Right lobe of liver (tissue), 4 donors: ENCODE results near the gene NUP43.
"Not testable (repeated sequence)": the region's sequence is repeated elsewhere in the genome, so short reads cannot be mapped to it uniquely, and the experiment has no call there.

Experiments used
- CTCF ChIP-seq, 4 donors: fragments of 200-600 bp in 3 of 4; fragments of 450-650 bp in 1 of 4; IDR thresholded peaks; one replicate each; pipeline versions ENCODE4 v1.5.1 to v1.8.0; 2016 to 2022; ENCODE audit warnings: antibody characterized with exemption in 4 of 4, mild to moderate bottlenecking in 2 of 4
- POLR2A ChIP-seq: fragments of 450-650 bp; IDR thresholded peaks from one replicate; pipeline ENCODE4 v1.6.1; 2017; ENCODE audit warnings: antibody characterized with exemption, mild to moderate bottlenecking
- donor health status: DM: no; HTN: no; CAD: no.
- donor health status: DM: no; HTN: no; CAD: no.
- donor health status: DM: no; HTN: yes; CAD: no.

GRCh38 chr6:149745252-149745651, 1.1 kb downstream of the NUP43 start:
- TF ChIP-seq CTCF (IDR thresholded peaks at IDR 0.05); POLR2A: not testable (repeated sequence)
